IMR-90 (cell line): ENCODE data around the gene GLI1. TPM values are rescaled to one million over a fixed set of nuclear protein-coding genes. Genes with fewer than 3 reads are reported as not detected.

Experiments
- ATAC-seq: fragments of 200-7000 bp; cut with Tn5 transposase; 2 replicates; pipeline ENCODE4 v1.9.1; 2020; ENCODE audit warnings: low read depth, mild to moderate bottlenecking, moderate library complexity
- BruUV-seq: library from RNA; stranded (reverse); fragments of 400-500 nt; replicated peaks from 2 replicates; lab custom pipeline; 2021; lab: Mats Ljungman, UMichigan
- CTCF ChIA-PET: fragments of 300-600 bp; formaldehyde crosslinking; extraction: SDS; loops from one replicate; lab custom pipeline; 2021; ENCODE audit warnings: antibody characterized with exemption; lab: Yijun Ruan, JAX
- POLR2A ChIA-PET: fragments of 300-600 bp; sonication (Branson Sonifier 250); formaldehyde crosslinking; loops from one replicate; lab custom pipeline; 2022; ENCODE audit warnings: antibody characterized with exemption; ENCODE audit not compliant: unreplicated experiment; lab: Charles Lee
- DNase-seq: peaks from one replicate; pipeline ENCODE4 v3.0.0; 2013
- H2AFZ ChIP-seq: replicated peaks from 2 replicates; pipeline ENCODE3; 2013; ENCODE audit warnings: low read length, mild to moderate bottlenecking; ENCODE audit not compliant: poor library complexity
- H2AK5ac ChIP-seq: 2 replicates; pipeline ENCODE4 v1.6.1; 2013; ENCODE audit warnings: low read depth, low read length, inconsistent platforms
- H2AK9ac ChIP-seq: replicated peaks from 2 replicates; pipeline ENCODE3; 2013; ENCODE audit warnings: mild to moderate bottlenecking, low read depth, low read length, moderate library complexity; ENCODE audit not compliant: poor library complexity
- H2BK120ac ChIP-seq: 2 replicates; pipeline ENCODE4 v1.6.1; 2013; ENCODE audit warnings: low read depth, low read length, inconsistent platforms
- H2BK15ac ChIP-seq: 3 replicates; pipeline ENCODE4 v1.6.1; 2013; ENCODE audit warnings: low read depth, low read length, inconsistent platforms
- H2BK20ac ChIP-seq: 2 replicates; pipeline ENCODE4 v1.6.1; 2013; ENCODE audit warnings: low read depth, mild to moderate bottlenecking, inconsistent platforms, low read length, moderate library complexity
- H2BK5ac ChIP-seq: 2 replicates; pipeline ENCODE4 v1.6.1; 2013; ENCODE audit warnings: mild to moderate bottlenecking, low read depth, low read length, inconsistent platforms; ENCODE audit not compliant: poor library complexity, severe bottlenecking
- H3K14ac ChIP-seq: replicated peaks from 2 replicates; pipeline ENCODE4 v1.6.1; 2013; ENCODE audit warnings: low read depth, low read length, inconsistent platforms
- H3K18ac ChIP-seq: 2 replicates; pipeline ENCODE4 v1.6.1; 2013; ENCODE audit warnings: low read depth, low read length, control low read depth
- H3K23ac ChIP-seq: 2 replicates; pipeline ENCODE4 v1.6.1; 2013; ENCODE audit warnings: low read depth, low read length, inconsistent platforms
- H3K27ac ChIP-seq: 2 replicates; pipeline ENCODE4 v1.5.1; 2013; ENCODE audit warnings: mild to moderate bottlenecking, control low read depth, low read length; ENCODE audit not compliant: insufficient read depth
- H3K27me3 ChIP-seq: 2 replicates; pipeline ENCODE4 v1.6.1; 2013; ENCODE audit warnings: low read length; ENCODE audit not compliant: control insufficient read depth, insufficient read depth
- H3K36me3 ChIP-seq: 2 replicates; pipeline ENCODE4 v1.6.1; 2013; ENCODE audit warnings: low read length, mixed read lengths; ENCODE audit not compliant: control insufficient read depth, insufficient read depth
- H3K4ac ChIP-seq: 2 replicates; pipeline ENCODE4 v1.6.1; 2013; ENCODE audit warnings: low read depth, low read length, inconsistent platforms
- H3K4me1 ChIP-seq: 2 replicates; pipeline ENCODE4 v1.6.1; 2013; ENCODE audit warnings: low read length, mixed read lengths; ENCODE audit not compliant: control insufficient read depth, insufficient read depth
- H3K4me2 ChIP-seq: 2 replicates; pipeline ENCODE4 v1.6.1; 2013; ENCODE audit warnings: low read depth, mild to moderate bottlenecking, control low read depth, low read length, moderate library complexity
- H3K4me3 ChIP-seq: 2 replicates; pipeline ENCODE4 v1.5.1; 2013; ENCODE audit warnings: low read depth, mild to moderate bottlenecking, control low read depth, low read length, moderate library complexity; ENCODE audit not compliant: insufficient read depth
- H3K56ac ChIP-seq: 2 replicates; pipeline ENCODE4 v1.6.1; 2013; ENCODE audit warnings: low read length, inconsistent platforms; ENCODE audit not compliant: insufficient read depth; ENCODE audit errors: extremely low read depth
- H3K79me1 ChIP-seq, 2 experiments: 2 replicates each; pipeline ENCODE4 v1.6.1; 2013; ENCODE audit warnings: low read length in 2 of 2, inconsistent platforms in 1 of 2, low read depth in 1 of 2
- H3K9ac ChIP-seq: 2 replicates; pipeline ENCODE4 v1.6.1; 2013; ENCODE audit warnings: low read depth, low read length, control low read depth
- H3K9me1 ChIP-seq: 2 replicates; pipeline ENCODE4 v1.6.1; 2013; ENCODE audit warnings: low read length, inconsistent platforms; ENCODE audit not compliant: insufficient read depth
- H3K9me3 ChIP-seq: 2 replicates; pipeline ENCODE4 v1.6.1; 2013; ENCODE audit warnings: low read length; ENCODE audit not compliant: control insufficient read depth, insufficient read depth
- H4K20me1 ChIP-seq: 2 replicates; pipeline ENCODE4 v1.6.1; 2013; ENCODE audit warnings: low read length, inconsistent platforms; ENCODE audit not compliant: insufficient read depth
- H4K5ac ChIP-seq: 2 replicates; pipeline ENCODE4 v1.6.1; 2013; ENCODE audit warnings: mild to moderate bottlenecking, low read depth, low read length, control low read depth
- H4K8ac ChIP-seq, 2 experiments: 2 replicates each; pipeline ENCODE4 v1.6.1; 2013; ENCODE audit warnings: low read depth in 2 of 2, low read length in 2 of 2, control low read depth in 1 of 2, inconsistent platforms in 1 of 2
- H4K91ac ChIP-seq: 2 replicates; pipeline ENCODE4 v1.6.1; 2013; ENCODE audit warnings: low read depth, low read length, inconsistent platforms; ENCODE audit not compliant: insufficient read depth
- MAZ ChIP-seq: IDR thresholded peaks from 2 replicates; pipeline ENCODE4 v1.6.1; 2012; ENCODE audit warnings: low read depth, mild to moderate bottlenecking, low read length, improper control_type of control experiment, moderate library complexity, borderline replicate concordance
- RAD21 ChIP-seq: IDR thresholded peaks from 2 replicates; pipeline ENCODE4 v1.6.1; 2012; ENCODE audit warnings: low read length, improper control_type of control experiment
- WGBS, 2 experiments: methylation state at CpG; one replicate each; pipeline versions ENCODE4 v1.1.5 to v1.1.7; 2013; ENCODE audit warnings: missing lambda C conversion rate in 2 of 2; ENCODE audit not compliant: insufficient read length in 1 of 2; ENCODE audit errors: extremely low coverage in 2 of 2; 5-methylcytosine and 5-hydroxymethylcytosine counted together
- dilution Hi-C: fragments of 300-500 bp; cut with HindIII; formaldehyde crosslinking; loops from one replicate; pipeline ENCODE4 v1.14.3; 2018; ENCODE audit warnings: low sequenced_read_pairs; ENCODE audit not compliant: unreplicated experiment
- in situ Hi-C: fragments of 300-500 bp; cut with MboI; formaldehyde crosslinking; loops from 3 replicates; pipeline ENCODE4 v1.14.3; 2019; ENCODE audit warnings: low sequenced_read_pairs, inconsistent platforms, mixed read lengths
- intact Hi-C: fragments of 100-400 bp; cut with micrococcal nuclease; formaldehyde crosslinking; loops from 2 replicates; pipeline ENCODE4 v1.10.0; 2022
- polyA plus RNA-seq, 3 experiments: library from polyadenylated mRNA; depleted of rRNA; stranded (reverse); fragments of >200 nt; gene quantifications; 2 replicates each; pipeline ENCODE4 v1.2.3, GENCODE V29; 2012; ENCODE audit warnings: low replicate concordance in 1 of 3
- total RNA-seq: library from RNA; depleted of rRNA; stranded (reverse); fragments of >200 nt; gene quantifications from 2 replicates; pipeline ENCODE4 v1.2.3, GENCODE V29; 2012

GLI1 gene
- total and polyA plus RNA-seq, 2 of the 4 experiments (the other 2 are of a cell fraction), result 1.3 to 3.8 TPM

DNA sequence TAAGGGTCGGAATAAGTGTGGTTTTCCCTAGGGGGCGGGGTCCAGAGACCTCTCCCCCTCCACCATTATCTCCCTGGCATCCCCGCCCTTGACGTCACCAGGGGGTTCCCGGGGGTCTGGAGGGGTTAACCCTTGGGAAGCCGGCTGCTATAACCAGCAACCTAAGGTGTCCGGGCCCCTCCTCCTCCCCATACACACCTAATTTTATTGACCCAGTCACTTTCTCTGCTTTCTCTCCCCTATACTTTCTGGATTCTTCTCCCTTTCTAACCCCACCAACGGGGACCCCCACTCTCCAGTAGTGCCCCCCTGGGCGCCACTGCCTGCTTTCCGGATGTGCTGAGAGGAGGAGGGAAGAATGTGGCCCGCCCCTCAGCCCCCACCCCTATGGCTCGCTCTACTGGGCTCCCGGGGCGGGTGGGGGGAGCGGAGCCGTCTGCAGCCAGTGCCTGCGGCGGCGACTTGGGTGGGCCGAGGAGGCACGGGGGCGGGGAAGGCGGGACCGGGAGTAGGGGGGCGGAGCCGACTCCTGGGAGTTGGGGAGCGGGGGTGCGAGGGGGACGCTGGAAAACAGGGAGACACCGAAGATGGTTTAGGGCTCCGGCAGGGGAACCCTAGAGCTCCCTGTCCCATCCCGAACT, 1.8 kb downstream of the GLI1 start:
- DNase-seq (peak; percentile 57), ATAC-seq (peak; percentile 32)
- H3K79me1 ChIP-seq, result peaks cover 0 to 6% of the 10 kb centered on the region in 2 experiments; a peak in 1 of 4 replicates
- peaks cover 4% of the 10 kb centered on the region; the same call in 1 of the 2 replicates for H3K9me1 ChIP-seq
- H3K36me3 ChIP-seq, result no peaks in the 10 kb centered on the region
- dilution Hi-C loops (no loop called here), in situ Hi-C loops (no loop called here), intact Hi-C loops (loop anchor here (5.0 kb wide), 1 partner anchor 161 kb away; no protein-coding TSS in a partner anchor)
- CTCF ChIA-PET, result interaction anchor here (2.7 kb wide), 1 partner anchor 9 kb away, joined by 14 read pairs; no protein-coding TSS in a partner anchor
- H4K91ac ChIP-seq, result peak overlapping the region; percentile 72; the same call in 1 of the 2 replicates
- no peaks in the 10 kb centered on the region for H4K20me1 ChIP-seq
- H2BK5ac ChIP-seq, result peak overlapping the region; percentile 57
- H2AK9ac ChIP-seq, result peak overlapping the region; percentile 96
- POLR2A ChIA-PET, result no interaction called here
- H3K27me3 ChIP-seq, result no peaks in the 10 kb centered on the region
- 0 out of 2 replicates have a peak overlapping the region, but pooled peaks have one; percentile 5 for H2BK20ac ChIP-seq
- H2BK15ac ChIP-seq, result no peak overlapping the region; the same call in 2 of the 3 replicates
- no peaks in the 10 kb centered on the region for H3K9me3 ChIP-seq
- H4K5ac ChIP-seq, result no peak overlapping the region
- H3K9ac ChIP-seq, result peak overlapping the region; percentile 68
- H3K4me3 ChIP-seq, result peak overlapping the region; percentile 56
- H3K14ac ChIP-seq, result peak overlapping the region; percentile 73
- peak overlapping the region; percentile 48; the same call in 1 of the 2 replicates for H3K18ac ChIP-seq
- H3K4me2 ChIP-seq, result peak overlapping the region; percentile 97
- H3K4ac ChIP-seq, result peak overlapping the region; percentile 70
- H3K56ac ChIP-seq, result peak overlapping the region; percentile 84
- peaks cover 7% of the 10 kb centered on the region for H3K4me1 ChIP-seq
- H2AK5ac ChIP-seq, result peak overlapping the region; percentile 61
- TF ChIP-seq MAZ (peak; percentile 48; the same call in 1 of the 2 replicates), RAD21 (no peak)
- no TSS peak for BruUV-seq
- H2BK120ac ChIP-seq, result peak overlapping the region; percentile 68
- H3K27ac ChIP-seq, result peak overlapping the region; percentile 67; the same call in 1 of the 2 replicates
- H3K23ac ChIP-seq, result peak overlapping the region; percentile 67
- WGBS, 2 experiments, result 0% methylated on average over 2 of the region's 32 CpGs; no CpG with 5 or more reads in 1 of the 2 experiments
- H4K8ac ChIP-seq, result peak overlapping the region; percentile 55 to 88; a peak in 3 of 4 replicates
- H2AFZ ChIP-seq, result peak overlapping the region; percentile 93
